Sigmoid colon (tissue), 7 donors: ENCODE data around the gene NQO2. TPM values are rescaled to one million over a fixed set of nuclear protein-coding genes. Genes with fewer than 3 reads are reported as not detected.
A peak's percentile ranks its signal among the peaks of the same experiment; 100 is the strongest.

Experiments used
- DNase-seq: peaks from one replicate; pipeline ENCODE4 v3.0.0-alpha.2; 2019
- H3K27ac ChIP-seq, 4 donors: fragments of 200-600 bp; sonication (generic); one replicate each; pipeline ENCODE4 v1.5.1; 2016 to 2019; ENCODE audit warnings: mild to moderate bottlenecking in 1 of 4
- H3K27me3 ChIP-seq, 3 donors: fragments of 200-600 bp; sonication (generic); one replicate each; pipeline ENCODE4 v1.5.1; 2019; ENCODE audit warnings: mild to moderate bottlenecking in 1 of 3
- H3K36me3 ChIP-seq, 4 donors: fragments of 200-600 bp; sonication (generic); one replicate each; pipeline ENCODE4 v1.5.1; 2016 to 2019
- H3K4me1 ChIP-seq, 4 donors: fragments of 200-600 bp; sonication (generic); one replicate each; pipeline ENCODE4 v1.5.1; 2017 to 2019
- H3K4me3 ChIP-seq, 4 donors: fragments of 200-600 bp; sonication (generic); one replicate each; pipeline ENCODE4 v1.5.1; 2017 to 2019; ENCODE audit warnings: mild to moderate bottlenecking in 2 of 4, moderate library complexity in 1 of 4
- H3K9me3 ChIP-seq, 4 donors: fragments of 200-600 bp in 3 of 4; sonication (generic) in 3 of 4; one replicate each; pipeline versions ENCODE4 v1.5.1 to v1.6.1; 2013 to 2019
- EP300 ChIP-seq, 4 donors: sonication (generic); formaldehyde crosslinking; IDR thresholded peaks; one replicate each; pipeline ENCODE4 v1.6.1; 2017; ENCODE audit warnings: antibody characterized with exemption in 4 of 4
- POLR2A ChIP-seq, 2 donors: fragments of 450-650 bp; IDR thresholded peaks; one replicate each; pipeline ENCODE4 v1.6.1; 2016; ENCODE audit warnings: antibody characterized with exemption in 2 of 2, mild to moderate bottlenecking in 2 of 2, moderate library complexity in 2 of 2
- POLR2AphosphoS5 ChIP-seq, 4 donors: sonication (generic); formaldehyde crosslinking; IDR thresholded peaks; one replicate each; pipeline ENCODE4 v1.6.1; 2017; ENCODE audit warnings: antibody characterized with exemption in 4 of 4
- WGBS, 2 donors: extraction: QIAGEN DNeasy Blood & Tissue Kit; methylation state at CpG; one replicate each; pipeline ENCODE4 v1.1.7; 2013; 5-methylcytosine and 5-hydroxymethylcytosine counted together
- intact Hi-C: fragments of 100-400 bp; cut with DNase I; formaldehyde crosslinking; loops from one replicate; pipeline ENCODE4 v1.15.1; 2023
- polyA plus RNA-seq, 3 donors: library from polyadenylated mRNA; stranded (reverse); fragments of 200-250 nt; gene quantifications; one replicate each; pipeline ENCODE4 v1.2.3, GENCODE V29; 2013
- total RNA-seq, 4 donors: library from RNA; depleted of rRNA; stranded (reverse); fragments of >200 nt; gene quantifications; one replicate each; pipeline ENCODE4 v1.1.0, GENCODE V29; 2016
- TF ChIP-seq, protein P1 (sequence below), 4 experiments: fragments of 450-650 bp in 3 of 4; fragments of 200-600 bp in 1 of 4; IDR thresholded peaks; one replicate each; pipeline ENCODE4 v1.5.1; 2016 to 2019; ENCODE audit warnings: antibody characterized with exemption in 4 of 4, mild to moderate bottlenecking in 3 of 4, moderate library complexity in 2 of 4
- donor health status: healthy with polysubstance abuse.
- donor health status: Bipolar disorder and iron deficiency.
- donor health status: healthy.

NQO2 gene
- total and polyA plus RNA-seq, 7 donors, result 12.5 to 33.2 (median 16.1) TPM

DNA sequence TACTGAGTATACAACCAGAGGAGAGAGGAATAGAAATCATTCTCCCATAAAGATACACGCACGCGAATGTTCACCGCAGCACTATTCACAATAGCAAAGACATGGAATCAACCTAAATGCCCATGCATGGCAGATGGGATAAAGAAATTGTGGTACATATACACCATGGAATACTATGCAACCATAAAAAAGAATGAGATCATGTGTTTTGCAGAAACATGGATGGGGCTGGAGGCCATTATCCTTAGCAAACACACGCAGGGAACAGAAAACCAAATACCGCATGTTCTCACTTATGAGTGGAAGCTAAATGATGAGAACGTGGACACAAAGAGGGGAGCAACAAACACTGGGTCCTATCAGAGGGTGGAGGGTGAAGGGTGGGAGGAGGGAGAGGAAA, 31.8 kb upstream of the NQO2 start:
- intact Hi-C loops, result no loop called here
- Histone ChIP-seq H3K27me3 (no peaks in the 10 kb centered on the region), H3K9me3 (no peaks in the 10 kb centered on the region), H3K4me3 (no peak overlapping the region), H3K36me3 (no peaks in the 10 kb centered on the region), H3K4me1 (peaks cover 0 to 57% (median 26%) of the 10 kb centered on the region in 4 donors), H3K27ac (peak overlapping the region in 1 of 4 donors; percentile 99)
- WGBS, 2 donors, result 96 to 98% methylated on average over 7 of the region's 7 CpGs
- TF ChIP-seq POLR2A (IDR thresholded peaks at IDR 0.05), result no peak
- TF ChIP-seq, protein P1, sequence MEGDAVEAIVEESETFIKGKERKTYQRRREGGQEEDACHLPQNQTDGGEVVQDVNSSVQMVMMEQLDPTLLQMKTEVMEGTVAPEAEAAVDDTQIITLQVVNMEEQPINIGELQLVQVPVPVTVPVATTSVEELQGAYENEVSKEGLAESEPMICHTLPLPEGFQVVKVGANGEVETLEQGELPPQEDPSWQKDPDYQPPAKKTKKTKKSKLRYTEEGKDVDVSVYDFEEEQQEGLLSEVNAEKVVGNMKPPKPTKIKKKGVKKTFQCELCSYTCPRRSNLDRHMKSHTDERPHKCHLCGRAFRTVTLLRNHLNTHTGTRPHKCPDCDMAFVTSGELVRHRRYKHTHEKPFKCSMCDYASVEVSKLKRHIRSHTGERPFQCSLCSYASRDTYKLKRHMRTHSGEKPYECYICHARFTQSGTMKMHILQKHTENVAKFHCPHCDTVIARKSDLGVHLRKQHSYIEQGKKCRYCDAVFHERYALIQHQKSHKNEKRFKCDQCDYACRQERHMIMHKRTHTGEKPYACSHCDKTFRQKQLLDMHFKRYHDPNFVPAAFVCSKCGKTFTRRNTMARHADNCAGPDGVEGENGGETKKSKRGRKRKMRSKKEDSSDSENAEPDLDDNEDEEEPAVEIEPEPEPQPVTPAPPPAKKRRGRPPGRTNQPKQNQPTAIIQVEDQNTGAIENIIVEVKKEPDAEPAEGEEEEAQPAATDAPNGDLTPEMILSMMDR (IDR thresholded peaks at IDR 0.05), result no peak
- no peak for TF ChIP-seq EP300 (IDR thresholded peaks at IDR 0.05)
- no peak for TF ChIP-seq POLR2AphosphoS5 (IDR thresholded peaks at IDR 0.05)
- no peak for DNase-seq

DNA sequence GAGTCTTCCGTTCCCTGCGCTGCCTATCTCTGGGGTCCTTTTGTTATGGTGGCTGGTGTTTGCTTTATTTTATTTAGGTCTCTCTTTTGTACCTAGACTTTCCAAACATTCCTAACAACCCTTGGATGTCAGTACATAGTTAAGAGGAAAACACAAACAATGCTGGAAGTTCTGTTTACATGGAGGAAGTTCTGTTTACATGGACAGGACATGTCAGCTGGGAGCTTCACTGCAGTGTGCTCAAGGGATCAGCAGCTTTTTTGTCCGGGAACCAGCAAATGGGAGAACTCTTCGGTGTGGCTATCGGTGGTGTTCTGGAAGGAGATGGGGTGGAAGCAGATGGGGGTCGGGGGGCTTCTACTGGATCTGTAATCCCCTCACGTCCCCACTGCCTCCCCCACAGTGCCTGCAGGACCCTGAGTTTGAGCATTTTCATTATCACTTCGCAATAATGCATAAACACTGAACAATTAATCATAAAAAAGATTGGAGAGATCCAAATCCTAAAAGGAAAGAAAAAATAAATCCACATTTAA, 31.0 kb upstream of the NQO2 start:
- H3K4me3 ChIP-seq, result no peak overlapping the region
- no peaks in the 10 kb centered on the region for H3K36me3 ChIP-seq
- no peaks in the 10 kb centered on the region for H3K27me3 ChIP-seq
- DNase-seq, result no peak
- peak overlapping the region; percentile 61 to 99 (median 98) for H3K27ac ChIP-seq
- TF ChIP-seq POLR2AphosphoS5 (IDR thresholded peaks at IDR 0.05) (no peak), EP300 (IDR thresholded peaks at IDR 0.05) (no peak), POLR2A (IDR thresholded peaks at IDR 0.05) (no peak)
- no peaks in the 10 kb centered on the region for H3K9me3 ChIP-seq
- intact Hi-C loops, result no loop called here
- WGBS, 2 donors, result 70 to 85% methylated on average over 8 of the region's 8 CpGs
- H3K4me1 ChIP-seq, result peaks cover 0 to 50% (median 20%) of the 10 kb centered on the region in 4 donors

DNA sequence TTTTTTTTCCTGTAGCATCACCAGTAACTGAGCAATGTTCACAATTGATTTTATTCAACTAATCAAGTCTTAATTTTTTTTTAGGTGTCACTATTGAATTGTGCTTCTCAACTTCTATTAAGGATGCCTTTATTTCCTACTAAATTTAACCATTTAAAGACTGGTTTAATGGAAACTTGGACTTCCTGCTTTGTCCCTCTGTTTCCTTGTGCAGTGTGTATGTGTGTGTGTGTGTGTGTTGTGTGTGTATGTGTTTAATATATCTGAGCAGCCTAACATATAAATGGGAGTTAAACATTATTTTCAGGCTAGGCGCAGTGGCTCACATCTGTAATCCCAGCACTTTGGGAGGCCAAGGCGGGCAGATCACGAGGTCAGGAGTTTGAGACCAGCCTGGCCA, 30.1 kb upstream of the NQO2 start:
- Histone ChIP-seq H3K4me3 (no peak overlapping the region), H3K9me3 (no peaks in the 10 kb centered on the region), H3K27me3 (no peaks in the 10 kb centered on the region), H3K4me1 (peaks cover 0 to 50% (median 20%) of the 10 kb centered on the region in 4 donors), H3K36me3 (no peaks in the 10 kb centered on the region), H3K27ac (peak overlapping the region; percentile 98 to 99 (median 98))
- DNase-seq, result no peak
- intact Hi-C loops, result no loop called here
- WGBS, 2 donors, result 83 to 86% methylated on average over 3 of the region's 3 CpGs
- TF ChIP-seq POLR2AphosphoS5 (IDR thresholded peaks at IDR 0.05), result no peak
- TF ChIP-seq, protein P1 (IDR thresholded peaks at IDR 0.05), result no peak
- TF ChIP-seq EP300 (IDR thresholded peaks at IDR 0.05), result no peak
- no peak for TF ChIP-seq POLR2A (IDR thresholded peaks at IDR 0.05)

DNA sequence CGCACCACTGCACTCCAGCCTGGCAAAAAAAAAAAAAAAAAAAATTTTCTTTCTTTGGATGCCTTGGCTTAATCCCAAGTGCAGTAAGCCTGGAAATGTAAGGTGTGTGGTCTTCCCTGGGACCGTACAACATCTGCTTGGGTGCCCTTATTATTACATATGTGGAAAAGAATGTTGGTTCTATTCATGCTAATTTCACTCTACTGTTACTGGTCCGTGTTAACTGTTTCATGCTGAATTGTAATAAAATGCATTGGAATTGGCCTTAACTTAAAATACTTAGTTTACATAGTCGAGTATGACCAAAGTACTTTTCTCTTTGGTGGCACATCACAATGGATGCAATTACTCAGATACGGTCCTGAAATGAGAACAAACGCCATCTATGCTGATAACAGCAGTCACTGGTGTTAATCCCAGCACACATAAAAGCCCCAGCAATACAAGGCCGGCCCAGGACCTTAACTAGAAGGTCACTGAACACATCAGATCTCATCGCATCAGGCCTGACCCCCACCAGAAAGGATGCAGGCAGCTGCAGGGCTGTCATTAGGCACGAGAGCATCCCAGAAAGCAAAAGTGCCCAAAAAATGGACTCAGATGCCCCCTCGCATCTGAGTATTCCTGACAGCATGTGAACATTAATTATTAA, 29.5 kb upstream of the NQO2 start:
- Histone ChIP-seq H3K9me3 (no peaks in the 10 kb centered on the region), H3K36me3 (no peaks in the 10 kb centered on the region), H3K4me1 (peaks cover 0 to 50% (median 20%) of the 10 kb centered on the region in 4 donors), H3K4me3 (peak overlapping the region; percentile 68 to 88 (median 84)), H3K27me3 (no peaks in the 10 kb centered on the region), H3K27ac (peak overlapping the region; percentile 98 to 99 (median 98))
- WGBS, 2 donors, result 42 to 54% methylated on average over 10 of the region's 10 CpGs
- intact Hi-C loops, result loop anchor here (2.0 kb wide), 1 partner anchor 17 kb away; no protein-coding TSS in a partner anchor
- TF ChIP-seq POLR2A (IDR thresholded peaks at IDR 0.05) (no peak), EP300 (IDR thresholded peaks at IDR 0.05) (no peak), POLR2AphosphoS5 (IDR thresholded peaks at IDR 0.05) (no peak)
- TF ChIP-seq, protein P1 (IDR thresholded peaks at IDR 0.05), result no peak
- no peak for DNase-seq

DNA sequence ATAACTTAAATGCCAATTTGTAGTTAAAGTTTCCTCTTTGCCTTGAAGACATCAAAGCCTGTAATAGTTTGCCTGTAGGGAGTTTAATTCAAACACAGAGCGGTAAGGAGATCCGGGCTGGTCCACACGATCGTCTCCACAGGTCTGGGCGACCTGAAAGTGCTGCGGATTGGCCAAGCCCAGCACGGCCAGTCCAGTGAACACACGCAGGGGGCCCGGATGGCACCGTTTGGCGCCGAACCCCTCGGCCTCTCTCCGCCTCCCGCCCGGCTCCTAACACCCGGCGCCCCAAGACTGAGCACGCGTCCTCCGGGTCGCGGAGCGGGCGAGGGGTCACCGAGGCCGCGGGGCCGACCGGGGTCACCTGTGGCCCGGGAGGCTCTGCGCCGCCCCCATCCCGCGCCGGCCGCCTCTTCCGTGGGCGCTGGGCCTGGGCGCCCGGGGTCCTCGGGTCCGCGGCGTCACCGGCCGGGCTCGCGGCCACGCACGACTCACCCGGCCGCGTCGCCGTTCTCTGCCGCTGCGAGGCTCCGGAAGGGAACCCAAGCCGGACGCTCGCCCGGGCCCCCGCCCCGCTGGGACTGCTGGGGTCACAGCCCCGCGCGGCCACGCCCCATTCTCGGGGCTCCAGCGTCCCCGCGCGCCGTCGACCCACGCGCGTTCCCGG, 28.8 kb upstream of the NQO2 start:
- H3K27ac ChIP-seq, result peak overlapping the region; percentile 98 to 99 (median 98)
- WGBS, 2 donors, result 0 to 1% methylated on average over 80 of the region's 80 CpGs
- peak; percentile 89 for DNase-seq
- no peaks in the 10 kb centered on the region for H3K9me3 ChIP-seq
- peaks cover 0 to 44% (median 19%) of the 10 kb centered on the region in 4 donors for H3K4me1 ChIP-seq
- TF ChIP-seq, protein P1 (IDR thresholded peaks at IDR 0.05), result no peak
- no peak for TF ChIP-seq POLR2AphosphoS5 (IDR thresholded peaks at IDR 0.05)
- TF ChIP-seq EP300 (IDR thresholded peaks at IDR 0.05), result no peak
- no peak for TF ChIP-seq POLR2A (IDR thresholded peaks at IDR 0.05)
- intact Hi-C loops, result loop anchor here (2.0 kb wide), 1 partner anchor 18 kb away; no protein-coding TSS in a partner anchor
- peak overlapping the region; percentile 68 to 88 (median 84) for H3K4me3 ChIP-seq
- no peaks in the 10 kb centered on the region for H3K27me3 ChIP-seq
- H3K36me3 ChIP-seq, result no peaks in the 10 kb centered on the region
